Gastrocnemius medialis (tissue), 4 donors: ENCODE measurements around the gene TPCN1. TPM values are rescaled to one million over a fixed set of nuclear protein-coding genes. Genes with fewer than 3 reads are reported as not detected.
A peak's percentile ranks its signal among the peaks of the same experiment; 100 is the strongest.

Experiments used
- ATAC-seq, 2 donors: fragments of 150-250 bp; one replicate each; pipeline ENCODE4 v1.9.1; 2016
- DNase-seq, 2 donors: peaks; one replicate each; pipeline ENCODE4 v3.0.0-alpha.2; 2019
- H3K27ac ChIP-seq, 4 donors: fragments of 200-600 bp; sonication (generic); 1 replicate in 1 of 4; 2 replicates in 3 of 4; pipeline ENCODE4 v1.5.1; 2016 to 2018; ENCODE audit warnings: mild to moderate bottlenecking in 2 of 4, moderate library complexity in 1 of 4
- H3K27me3 ChIP-seq, 3 donors: fragments of 200-600 bp; sonication (generic) in 2 of 3; 1 replicate in 1 of 3; 2 replicates in 2 of 3; pipeline versions ENCODE4 v1.5.1 to v1.6.0; 2016 to 2019; ENCODE audit warnings: mild to moderate bottlenecking in 1 of 3, moderate library complexity in 1 of 3
- H3K36me3 ChIP-seq, 2 donors: fragments of 200-600 bp; sonication (generic) in 1 of 2; one replicate each; pipeline ENCODE4 v1.5.1; 2017 to 2018
- H3K4me1 ChIP-seq, 2 donors: fragments of 200-600 bp; sonication (generic) in 1 of 2; one replicate each; pipeline ENCODE4 v1.5.1; 2016 to 2017; ENCODE audit warnings: mild to moderate bottlenecking in 2 of 2
- H3K4me3 ChIP-seq, 4 donors: fragments of 200-600 bp; sonication (generic) in 3 of 4; 1 replicate in 1 of 4; 2 replicates in 3 of 4; pipeline ENCODE4 v1.5.1; 2016 to 2019; ENCODE audit warnings: mild to moderate bottlenecking in 2 of 4
- H3K9me3 ChIP-seq, 3 donors: fragments of 200-600 bp; sonication (generic) in 2 of 3; 1 replicate in 1 of 3; 2 replicates in 2 of 3; pipeline ENCODE4 v1.5.1; 2016 to 2019
- POLR2A ChIP-seq, 2 donors: fragments of 450-650 bp; IDR thresholded peaks; one replicate each; pipeline ENCODE4 v1.6.1; 2017; ENCODE audit warnings: antibody characterized with exemption in 2 of 2, mild to moderate bottlenecking in 2 of 2, moderate library complexity in 2 of 2
- in situ Hi-C, 4 donors: fragments of 200-750 bp; cut with MboI; loops; one replicate each; pipeline versions ENCODE4 v1.15.0 to v1.8.0; 2017; ENCODE audit warnings: low sequenced_read_pairs in 4 of 4
- intact Hi-C: fragments of 100-400 bp; cut with DNase I; formaldehyde crosslinking; loops from one replicate; pipeline ENCODE4 v1.15.1; 2023; ENCODE audit warnings: low total_unique reads
- total RNA-seq, 4 donors: library from RNA; depleted of rRNA; stranded (reverse); fragments of >200 nt; gene quantifications; one replicate each; pipeline versions ENCODE4 v1.1.0 to v1.2.3, GENCODE V29; 2016
- TF ChIP-seq, protein P1 (sequence below), 5 experiments: fragments of 450-650 bp in 3 of 5; fragments of 200-600 bp in 2 of 5; sonication (generic) in 2 of 5; IDR thresholded peaks in 4 of 5; conservative IDR thresholded peaks in 1 of 5; 1 replicate in 4 of 5; 2 replicates in 1 of 5; pipeline ENCODE4 v1.5.1; 2016 to 2019; ENCODE audit warnings: antibody characterized with exemption in 5 of 5, mild to moderate bottlenecking in 3 of 5, moderate library complexity in 3 of 5

Gene TPCN1
- total RNA-seq, 4 donors from 2014 or later: 21.4 to 27.0 (median 25.4) TPM

DNA sequence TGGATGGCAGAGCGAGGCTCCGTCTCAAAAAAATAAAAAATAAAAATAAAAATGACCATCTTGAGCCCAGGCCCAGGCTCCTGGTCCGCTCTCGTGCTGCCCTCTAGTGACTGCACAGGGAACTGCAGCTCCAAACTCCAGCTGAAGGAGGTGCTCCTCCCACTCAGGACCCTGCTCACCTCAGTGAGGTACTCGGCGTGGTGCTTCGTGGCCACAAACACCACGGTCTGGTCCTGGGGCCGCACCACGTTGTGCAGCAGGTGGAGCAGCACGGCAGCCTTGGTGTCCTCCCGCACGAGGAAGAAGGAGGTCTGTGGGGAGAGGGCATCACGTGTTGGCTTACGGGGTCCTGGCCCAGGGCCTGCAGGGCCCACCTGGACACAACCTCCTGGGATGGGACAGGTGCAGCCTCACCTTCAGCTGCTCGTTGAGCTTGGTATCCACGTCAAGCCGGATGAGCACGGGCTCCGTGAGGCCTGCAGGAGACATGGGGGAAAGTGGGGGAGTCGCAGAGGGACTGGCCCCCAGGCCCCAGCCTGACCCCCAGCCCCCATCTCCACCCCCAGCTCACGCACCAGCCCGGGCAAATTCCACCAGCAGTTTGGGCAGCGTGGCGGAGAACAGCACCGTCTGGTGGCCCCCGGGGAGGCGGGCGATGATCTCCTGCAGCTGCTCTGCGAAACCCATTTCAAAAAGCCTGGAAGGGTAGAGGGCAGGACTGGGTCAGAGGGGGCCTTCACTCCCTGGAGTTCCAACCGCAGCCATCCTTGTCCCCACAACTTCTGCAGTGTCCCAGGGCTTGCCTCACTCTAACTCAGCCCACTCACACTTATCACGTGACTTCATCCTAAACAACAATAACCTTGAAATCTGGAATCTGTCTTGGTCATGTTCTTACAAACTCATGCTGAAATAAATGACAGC is 46.5 kb upstream of the TPCN1 start:
- ATAC-seq: peak in 1 of 2 donors; percentile 69
- Histone ChIP-seq H3K4me3 (no peak overlapping the region), H3K36me3 (peaks cover 0 to 97% of the 10 kb centered on the region in 2 donors), H3K27ac (no peak overlapping the region), H3K27me3 (no peaks in the 10 kb centered on the region), H3K9me3 (no peaks in the 10 kb centered on the region), H3K4me1 (no peaks in the 10 kb centered on the region)
- intact Hi-C loops (loop anchor here (5.0 kb wide), 1 partner anchor 127 kb away; no protein-coding TSS in a partner anchor), in situ Hi-C loops (loop anchor here in 1 of 4 donors (25.0 kb wide), 1 partner anchor 138 kb away; no protein-coding TSS in a partner anchor)
- DNase-seq: peak in 1 of 2 donors; percentile 38
- TF ChIP-seq, protein P1, sequence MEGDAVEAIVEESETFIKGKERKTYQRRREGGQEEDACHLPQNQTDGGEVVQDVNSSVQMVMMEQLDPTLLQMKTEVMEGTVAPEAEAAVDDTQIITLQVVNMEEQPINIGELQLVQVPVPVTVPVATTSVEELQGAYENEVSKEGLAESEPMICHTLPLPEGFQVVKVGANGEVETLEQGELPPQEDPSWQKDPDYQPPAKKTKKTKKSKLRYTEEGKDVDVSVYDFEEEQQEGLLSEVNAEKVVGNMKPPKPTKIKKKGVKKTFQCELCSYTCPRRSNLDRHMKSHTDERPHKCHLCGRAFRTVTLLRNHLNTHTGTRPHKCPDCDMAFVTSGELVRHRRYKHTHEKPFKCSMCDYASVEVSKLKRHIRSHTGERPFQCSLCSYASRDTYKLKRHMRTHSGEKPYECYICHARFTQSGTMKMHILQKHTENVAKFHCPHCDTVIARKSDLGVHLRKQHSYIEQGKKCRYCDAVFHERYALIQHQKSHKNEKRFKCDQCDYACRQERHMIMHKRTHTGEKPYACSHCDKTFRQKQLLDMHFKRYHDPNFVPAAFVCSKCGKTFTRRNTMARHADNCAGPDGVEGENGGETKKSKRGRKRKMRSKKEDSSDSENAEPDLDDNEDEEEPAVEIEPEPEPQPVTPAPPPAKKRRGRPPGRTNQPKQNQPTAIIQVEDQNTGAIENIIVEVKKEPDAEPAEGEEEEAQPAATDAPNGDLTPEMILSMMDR (IDR thresholded peaks at IDR 0.05 in 4 of 5, conservative IDR thresholded peaks at IDR 0.05 in 1 of 5): peak; percentile 62 to 97 (median 86)
- TF ChIP-seq POLR2A (IDR thresholded peaks at IDR 0.05): no peak

DNA sequence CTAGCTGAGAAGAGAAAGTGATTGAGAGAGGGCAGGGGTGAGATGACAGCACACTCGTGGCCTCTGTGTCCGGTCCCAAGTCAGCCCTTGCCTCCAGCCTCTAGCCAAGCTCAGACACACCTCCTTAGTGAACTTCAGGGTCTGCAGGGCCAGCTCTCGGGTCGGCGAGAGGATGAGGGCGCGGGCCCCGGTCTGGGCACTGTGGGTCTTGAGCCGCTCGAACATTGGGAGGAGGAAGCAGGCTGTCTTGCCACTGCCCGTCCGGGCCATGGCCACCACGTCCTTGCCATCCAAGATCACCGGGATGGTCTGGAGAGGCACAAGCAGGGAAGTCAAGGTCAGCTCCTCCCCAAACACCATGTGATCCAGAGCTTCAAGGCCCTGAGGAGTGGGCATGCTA is 42.2 kb upstream of the TPCN1 start:
- Histone ChIP-seq H3K4me1 (peaks cover 4 to 5% of the 10 kb centered on the region in 2 donors), H3K36me3 (peaks cover 0 to 68% of the 10 kb centered on the region in 2 donors), H3K27ac (no peak overlapping the region), H3K9me3 (no peaks in the 10 kb centered on the region), H3K4me3 (no peak overlapping the region), H3K27me3 (no peaks in the 10 kb centered on the region)
- intact Hi-C loops (no loop called here), in situ Hi-C loops (loop anchor here in 1 of 4 donors (25.0 kb wide), 1 partner anchor 133 kb away; no protein-coding TSS in a partner anchor)
- no peak for TF ChIP-seq POLR2A (IDR thresholded peaks at IDR 0.05)
- ATAC-seq (no peak), DNase-seq (no peak)

DNA sequence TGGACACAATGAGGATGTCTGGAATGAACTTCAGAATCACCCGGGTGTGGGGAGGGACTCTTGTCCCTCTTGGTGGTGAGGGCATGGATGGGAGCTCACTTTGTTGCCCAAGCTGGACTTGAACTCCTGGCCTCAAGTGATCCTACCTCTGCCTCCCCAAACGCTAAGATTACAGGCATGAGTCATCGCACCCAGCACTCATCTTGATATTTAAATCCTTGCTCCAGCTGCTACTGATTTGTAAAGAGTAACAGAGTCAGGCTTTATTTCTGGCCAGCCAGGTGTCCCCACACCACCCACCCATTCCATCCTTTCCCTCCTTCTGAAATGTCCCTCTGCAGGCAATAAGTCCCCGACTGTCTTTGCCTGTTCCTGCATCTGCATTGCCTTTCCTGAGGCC is 40.9 kb upstream of the TPCN1 start:
- H3K9me3 ChIP-seq: no peaks in the 10 kb centered on the region
- ATAC-seq: no peak
- TF ChIP-seq POLR2A (IDR thresholded peaks at IDR 0.05): no peak
- no peak overlapping the region for H3K4me3 ChIP-seq
- H3K27me3 ChIP-seq: no peaks in the 10 kb centered on the region
- peaks cover 0 to 55% of the 10 kb centered on the region in 2 donors for H3K36me3 ChIP-seq
- DNase-seq: peak in 1 of 2 donors; percentile 39
- H3K27ac ChIP-seq: no peak overlapping the region
- in situ Hi-C loops (loop anchor here in 2 of 4 donors (10.0 to 25.0 kb wide), 2 partner anchors 132 to 154 kb away; partner anchors contain the start of gene SLC8B1 (in 1 of the 2)), intact Hi-C loops (no loop called here)
- H3K4me1 ChIP-seq: peaks cover 9 to 11% of the 10 kb centered on the region in 2 donors

DNA sequence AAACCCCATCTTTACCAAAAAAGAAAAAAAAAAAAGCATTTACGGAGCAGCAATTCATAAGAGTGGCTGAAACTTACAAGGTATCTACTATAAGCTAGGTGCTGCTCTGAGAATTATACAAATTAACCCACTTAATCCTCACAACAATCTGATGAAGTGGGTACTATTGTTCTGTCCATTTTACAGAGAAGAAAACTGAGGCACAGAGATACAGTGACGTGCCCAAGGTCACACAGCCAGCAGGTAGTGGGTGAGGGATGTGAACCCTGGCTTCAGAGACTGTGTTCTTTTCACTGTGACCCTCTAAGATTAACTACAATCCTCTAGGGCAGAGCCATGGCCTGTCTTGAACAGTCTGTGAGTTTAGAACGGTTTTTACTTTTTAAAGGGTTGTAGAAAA is 39.3 kb upstream of the TPCN1 start:
- Histone ChIP-seq H3K9me3 (no peaks in the 10 kb centered on the region), H3K27me3 (no peaks in the 10 kb centered on the region), H3K4me3 (no peak overlapping the region), H3K4me1 (peaks cover 20 to 23% of the 10 kb centered on the region in 2 donors), H3K36me3 (peaks cover 0 to 43% of the 10 kb centered on the region in 2 donors), H3K27ac (no peak overlapping the region)
- in situ Hi-C loops (loop anchor here in 2 of 4 donors (10.0 to 25.0 kb wide), 2 partner anchors 130 to 153 kb away; partner anchors contain the start of gene SLC8B1 (in 1 of the 2)), intact Hi-C loops (no loop called here)
- DNase-seq: no peak
- no peak for ATAC-seq
- no peak for TF ChIP-seq POLR2A (IDR thresholded peaks at IDR 0.05)
- TF ChIP-seq, protein P1 (IDR thresholded peaks at IDR 0.05 in 4 of 5, conservative IDR thresholded peaks at IDR 0.05 in 1 of 5): no peak

DNA sequence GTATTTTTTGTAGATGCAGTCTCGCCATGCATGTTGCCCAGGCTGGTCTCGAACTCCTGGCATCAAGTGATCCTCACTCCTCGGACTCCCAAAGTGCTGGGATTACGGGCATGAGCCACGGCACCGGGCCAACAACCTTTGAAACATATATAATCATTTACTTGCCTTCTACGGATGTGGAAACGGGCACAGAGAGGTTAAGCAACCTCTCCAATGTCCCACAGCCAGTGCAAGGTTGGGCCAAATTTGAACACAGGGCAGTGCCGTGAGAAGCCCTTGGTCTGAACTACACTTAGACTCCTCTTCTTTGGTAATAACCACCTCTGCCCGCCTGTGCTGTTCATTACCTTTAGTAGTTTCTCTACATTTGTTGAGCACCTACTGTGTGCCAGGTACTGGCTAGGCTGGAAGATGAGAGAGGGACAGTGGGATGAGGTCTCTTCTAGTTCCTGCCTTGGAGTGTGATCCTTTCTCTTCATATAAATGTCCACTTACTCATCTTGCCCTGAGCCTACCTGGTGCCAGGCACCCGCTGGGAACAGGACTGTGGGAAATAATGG is 38.2 kb upstream of the TPCN1 start:
- H3K4me3 ChIP-seq: no peak overlapping the region
- no peak for ATAC-seq
- H3K27me3 ChIP-seq: no peaks in the 10 kb centered on the region
- H3K27ac ChIP-seq: no peak overlapping the region
- in situ Hi-C loops (loop anchor here in 2 of 4 donors (10.0 to 25.0 kb wide), 2 partner anchors 129 to 152 kb away; partner anchors contain the start of gene SLC8B1 (in 1 of the 2)), intact Hi-C loops (no loop called here)
- no peaks in the 10 kb centered on the region for H3K9me3 ChIP-seq
- peaks cover 22 to 24% of the 10 kb centered on the region in 2 donors for H3K4me1 ChIP-seq
- H3K36me3 ChIP-seq: peaks cover 0 to 34% of the 10 kb centered on the region in 2 donors
- DNase-seq: no peak
- TF ChIP-seq POLR2A (IDR thresholded peaks at IDR 0.05): no peak
- TF ChIP-seq, protein P1 (IDR thresholded peaks at IDR 0.05 in 4 of 5, conservative IDR thresholded peaks at IDR 0.05 in 1 of 5): no peak
